ENCODE measurements around the gene ABCD1.
"Not testable (repeated sequence)": the region's sequence is repeated elsewhere in the genome, so short reads cannot be mapped to it uniquely, and the experiment has no call there.

The ABCD1 gene

GRCh38 chrX:153734871-153735270 lies 10.2 kb downstream of the ABCD1 start:
- DNase-seq (ENCODE audit: low spot score) = no peak

- peak; percentile 43 for DNase-seq (ENCODE audit: low spot score)
Observed at GRCh38 chrX:153735274-153735673, 10.6 kb downstream of the ABCD1 start.

DNA sequence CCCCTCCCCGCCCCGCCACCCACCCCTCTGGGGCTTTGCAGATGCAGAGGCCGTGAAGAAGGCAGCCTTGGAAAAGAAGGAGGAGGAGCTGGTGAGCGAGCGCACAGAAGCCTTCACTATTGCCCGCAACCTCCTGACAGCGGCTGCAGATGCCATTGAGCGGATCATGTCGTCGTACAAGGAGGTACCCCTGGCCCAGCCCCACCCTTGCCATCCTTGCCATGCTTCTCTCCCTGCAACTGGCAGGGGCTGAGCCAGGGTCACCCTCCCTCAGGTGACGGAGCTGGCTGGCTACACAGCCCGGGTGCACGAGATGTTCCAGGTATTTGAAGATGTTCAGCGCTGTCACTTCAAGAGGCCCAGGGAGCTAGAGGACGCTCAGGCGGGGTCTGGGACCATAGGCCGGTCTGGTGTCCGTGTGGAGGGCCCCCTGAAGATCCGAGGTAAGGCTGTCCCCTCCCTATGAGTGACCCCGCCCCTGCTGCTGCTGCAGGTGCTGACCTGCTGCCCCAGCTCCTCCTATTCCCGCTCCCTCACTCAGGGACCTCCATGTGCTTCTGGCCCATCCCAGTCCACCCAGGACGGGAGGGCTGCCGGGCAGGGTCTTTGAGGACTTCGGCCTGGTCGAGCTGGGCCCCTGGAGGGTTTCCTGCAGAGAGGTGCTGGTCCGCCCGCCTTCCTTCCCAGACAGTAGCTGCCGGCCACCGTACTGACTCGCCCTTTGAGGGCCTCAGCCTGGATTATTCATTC lies 11.6 kb downstream of the ABCD1 start:
- DNase-seq (ENCODE audit: low spot score) = no peak

DNA sequence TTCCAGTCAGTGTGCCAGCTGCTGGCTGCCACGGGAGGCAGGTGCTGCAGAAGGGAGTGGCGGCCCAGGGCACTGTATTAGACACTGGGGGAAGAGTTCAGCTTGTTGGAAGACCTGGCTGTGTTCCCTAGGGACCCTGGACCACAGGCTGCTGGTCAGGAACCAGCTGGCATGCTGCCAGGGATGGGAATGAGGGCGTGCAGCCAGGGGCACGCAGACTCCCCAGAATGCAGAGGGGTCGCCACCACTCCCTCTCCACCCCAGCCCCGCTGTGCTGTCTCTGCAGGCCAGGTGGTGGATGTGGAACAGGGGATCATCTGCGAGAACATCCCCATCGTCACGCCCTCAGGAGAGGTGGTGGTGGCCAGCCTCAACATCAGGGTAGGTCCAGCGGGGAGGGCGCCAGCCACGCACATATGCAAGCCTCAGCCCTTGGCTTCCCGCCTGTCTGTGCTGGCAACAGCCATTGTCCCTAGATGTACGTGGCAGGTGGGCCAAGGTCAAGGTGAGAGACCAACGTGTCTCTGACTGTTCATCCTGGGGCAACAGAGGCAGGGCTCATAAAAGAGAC lies 12.3 kb downstream of the ABCD1 start:
- no peak for DNase-seq (ENCODE audit: low spot score)

DNA sequence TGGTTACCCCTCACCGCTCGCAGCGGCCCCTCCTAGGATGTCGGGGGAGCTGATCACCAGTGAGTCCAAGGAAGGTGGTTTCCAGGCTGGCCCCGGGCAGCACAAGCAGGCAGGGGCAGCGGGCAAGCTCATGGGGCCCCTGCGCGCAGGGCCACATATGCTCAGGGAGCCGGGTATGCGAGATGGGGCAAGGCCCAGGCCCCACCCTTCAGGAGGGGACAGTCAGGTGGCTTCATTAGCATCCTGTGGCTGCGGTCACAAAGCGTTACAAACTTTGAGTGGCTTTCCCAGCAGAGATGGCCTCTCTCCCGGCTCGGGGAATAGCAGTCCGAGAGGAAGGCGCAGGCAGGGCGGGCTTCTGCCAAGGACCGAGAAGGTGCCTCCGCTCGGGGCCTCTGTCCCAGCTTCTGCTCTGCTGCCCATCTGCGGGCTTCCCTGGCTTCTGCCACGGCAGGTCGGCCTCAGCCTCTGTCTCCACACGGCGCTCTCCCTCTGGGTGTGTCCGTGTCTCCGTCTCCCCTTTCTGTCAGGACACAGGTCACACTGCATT lies 13.5 kb downstream of the ABCD1 start:
- no peak for DNase-seq (ENCODE audit: low spot score)

- no peak for DNase-seq (ENCODE audit: low spot score)
Observed at GRCh38 chrX:153739754-153740486, 15.3 kb downstream of the ABCD1 start.

DNA sequence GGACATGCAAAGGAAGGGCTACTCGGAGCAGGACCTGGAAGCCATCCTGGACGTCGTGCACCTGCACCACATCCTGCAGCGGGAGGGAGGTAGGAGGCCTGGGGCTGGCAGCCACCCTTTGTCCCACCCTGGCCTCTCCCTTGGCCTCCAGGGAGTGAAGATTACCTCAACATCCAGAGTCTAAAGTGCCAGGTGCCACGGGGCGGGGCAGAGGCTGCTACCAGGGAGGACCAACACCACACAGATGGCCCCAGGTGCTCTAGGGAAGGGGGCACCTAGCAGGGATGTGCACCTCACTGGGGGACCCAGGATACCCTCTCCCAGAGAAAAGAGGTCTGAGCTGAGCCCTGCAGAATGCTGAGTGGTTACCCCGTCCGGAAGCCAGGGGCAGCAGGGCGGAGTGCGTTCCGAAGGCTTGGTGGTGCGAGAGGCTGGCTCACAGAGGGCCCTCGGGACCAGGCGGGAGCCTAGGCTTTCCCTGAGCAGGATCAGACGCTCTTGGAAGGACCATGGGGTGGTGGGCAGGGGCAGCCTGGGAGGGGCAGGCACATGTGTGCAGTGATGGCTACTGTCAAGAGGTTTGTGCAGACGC lies 16.1 kb downstream of the ABCD1 start:
- no peak for DNase-seq (ENCODE audit: low spot score)

DNA sequence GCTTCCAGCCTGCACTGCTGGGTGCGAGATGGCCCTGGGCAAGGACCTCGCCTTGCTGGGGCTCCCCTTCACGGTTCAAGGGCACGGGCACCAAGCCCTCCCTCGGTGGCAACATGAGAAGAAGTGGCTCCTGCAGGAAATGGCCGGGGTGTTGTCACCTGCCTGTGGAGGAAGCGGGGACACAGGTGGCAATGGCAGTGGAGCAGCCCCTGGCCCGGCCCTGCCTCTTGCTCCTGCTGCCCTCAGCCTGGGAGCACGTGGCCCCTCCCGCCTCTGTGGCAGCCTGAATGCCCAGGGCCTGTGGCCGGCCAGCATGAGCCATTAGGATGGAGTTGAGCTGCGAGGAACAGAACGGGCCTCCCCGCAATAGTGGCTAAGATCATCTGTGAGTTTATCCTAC lies 16.8 kb downstream of the ABCD1 start:
- no peak for DNase-seq (ENCODE audit: low spot score)

GRCh38 chrX:153742111-153742510 lies 17.5 kb downstream of the ABCD1 start:
- not testable (repeated sequence) for DNase-seq (ENCODE audit: low spot score)

DNA sequence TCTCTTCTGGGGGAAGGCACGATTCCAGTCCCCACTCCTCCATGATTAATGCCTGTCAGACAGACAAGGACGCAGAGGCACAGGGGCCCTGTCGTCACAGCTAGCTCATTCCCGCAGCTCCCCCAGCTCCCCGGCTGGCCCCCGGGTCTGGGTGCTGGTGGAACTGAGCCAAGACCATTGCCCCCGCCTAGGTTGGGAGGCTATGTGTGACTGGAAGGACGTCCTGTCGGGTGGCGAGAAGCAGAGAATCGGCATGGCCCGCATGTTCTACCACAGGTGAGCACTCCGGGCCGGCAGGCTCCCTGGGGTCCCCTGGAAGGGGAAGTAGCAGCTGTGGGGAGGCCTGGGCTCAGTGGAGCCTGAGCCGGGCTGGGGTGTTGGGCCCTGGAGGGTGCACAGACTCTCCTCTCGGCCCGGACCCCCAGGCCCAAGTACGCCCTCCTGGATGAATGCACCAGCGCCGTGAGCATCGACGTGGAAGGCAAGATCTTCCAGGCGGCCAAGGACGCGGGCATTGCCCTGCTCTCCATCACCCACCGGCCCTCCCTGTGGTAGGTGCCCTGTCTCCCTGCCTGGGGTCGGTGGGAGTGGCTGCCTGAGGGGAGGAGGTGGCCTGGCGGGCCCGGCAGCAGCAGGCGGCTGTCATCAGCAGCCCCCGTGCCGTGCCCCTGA lies 18.3 kb downstream of the ABCD1 start:
- not testable (repeated sequence) for DNase-seq (ENCODE audit: low spot score)

GRCh38 chrX:153743468-153744209 lies 19.0 kb downstream of the ABCD1 start:
- DNase-seq (ENCODE audit: low spot score) = not testable (repeated sequence)

GRCh38 chrX:153744210-153745066 lies 19.8 kb downstream of the ABCD1 start:
- no peak for DNase-seq (ENCODE audit: low spot score)

GRCh38 chrX:153745067-153745433 lies 20.4 kb downstream of the ABCD1 start:
- DNase-seq (ENCODE audit: low spot score) = not testable (repeated sequence)

GRCh38 chrX:153746359-153746758 lies 21.7 kb downstream of the ABCD1 start:
- no peak for DNase-seq (ENCODE audit: low spot score)

GRCh38 chrX:153746991-153747390 lies 22.3 kb downstream of the ABCD1 start:
- DNase-seq (ENCODE audit: low spot score) = not testable (repeated sequence)

DNA sequence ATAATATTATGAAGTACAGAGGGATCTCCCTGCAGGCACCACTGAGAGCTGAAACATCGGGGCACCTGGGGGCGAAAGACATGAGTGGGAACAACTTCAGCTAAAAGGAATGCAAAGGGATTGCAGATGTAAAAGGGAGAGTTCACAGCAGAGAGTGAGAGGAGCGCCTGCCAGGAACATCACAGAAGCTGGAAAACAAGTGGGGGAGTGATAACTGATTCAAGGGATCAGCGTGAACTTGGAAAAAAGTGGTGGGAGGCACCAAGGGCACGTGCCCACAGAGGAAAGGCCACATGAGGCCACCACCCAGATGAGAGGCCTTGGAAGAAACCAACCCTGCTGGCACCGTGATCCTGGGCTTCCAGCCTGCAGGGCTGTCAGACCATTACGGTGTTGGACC lies 24.4 kb downstream of the ABCD1 start:
- not testable (repeated sequence) for DNase-seq (ENCODE audit: low spot score)

DNA sequence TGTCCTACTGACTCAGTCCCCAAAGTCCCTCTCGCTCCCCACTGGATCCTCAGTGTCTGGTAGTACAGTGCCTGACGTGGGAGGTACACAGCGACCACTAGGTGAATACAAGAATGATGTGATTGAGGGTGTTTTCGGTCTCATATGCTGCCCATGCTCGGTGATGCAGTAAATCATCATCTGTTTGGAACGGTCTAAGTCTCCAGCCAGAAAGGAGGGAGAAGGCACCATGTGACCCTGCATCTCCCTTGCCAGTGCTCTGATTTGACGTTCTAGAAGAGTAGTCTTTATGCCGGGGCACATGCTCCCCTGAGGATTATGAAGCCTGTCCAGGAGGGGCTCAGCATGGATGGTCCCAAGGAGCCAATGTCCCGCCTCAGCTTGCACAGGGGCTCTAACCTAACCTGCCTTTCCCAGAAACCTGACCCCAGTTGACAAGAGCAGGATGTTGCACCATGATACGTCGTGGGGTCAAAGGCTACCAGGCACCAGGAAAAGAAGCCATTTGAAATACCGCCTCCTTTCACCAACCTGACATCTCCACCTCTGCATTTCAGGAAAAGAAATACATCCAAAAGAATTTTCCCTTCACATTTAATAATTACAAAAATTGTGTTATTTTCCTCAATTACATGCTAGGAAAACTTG lies 25.6 kb downstream of the ABCD1 start:
- no peak for DNase-seq (ENCODE audit: low spot score)

DNA sequence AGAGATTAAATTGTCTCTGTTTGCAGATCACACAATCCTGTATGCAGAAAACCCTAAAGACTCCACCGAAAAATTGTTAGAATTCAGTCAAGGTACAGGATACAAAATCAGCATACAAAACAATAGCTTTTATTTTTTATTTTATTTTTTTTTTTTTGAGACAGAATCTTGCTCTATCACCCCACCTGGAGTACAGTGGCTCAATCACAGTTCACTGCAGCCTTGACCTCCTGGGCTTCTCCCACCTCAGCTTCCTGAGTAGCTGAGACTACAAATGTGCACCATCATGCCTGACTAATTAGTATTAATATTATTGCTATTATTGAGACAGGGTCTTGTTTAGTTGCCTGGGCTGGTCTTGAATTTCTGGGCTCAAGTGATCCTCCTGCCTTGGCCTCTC lies 30.5 kb downstream of the ABCD1 start:
- DNase-seq (ENCODE audit: low spot score) = no peak

GRCh38 chrX:153761863-153762262 lies 37.2 kb downstream of the ABCD1 start:
- DNase-seq (ENCODE audit: low spot score) = no peak

All from CD4-positive, alpha-beta T cell treated with Interleukin-15 for 4 hours (primary cell).